ENCODE measurements around the gene PDZRN3.

- TF ChIP-seq CTCF (conservative IDR thresholded peaks at IDR 0.05) (no peak), EZH2 (IDR thresholded peaks at IDR 0.05; ENCODE audit: low read depth) (no peak)
These were observed 283.3 kb downstream of the PDZRN3 start for GRCh38 chr3:73341272-73341935.

All from PC-9 (cell line).